Neural cell (in vitro differentiated cells): ENCODE results near the gene PRLH. TPM values are rescaled to one million over a fixed set of nuclear protein-coding genes. Genes with fewer than 3 reads are reported as not detected.

ENCODE experiments used
- H2AFZ ChIP-seq: fragments of 200-600, 300-800 bp; sonication (generic), shearing (Covaris generic); 2 replicates; pipeline ENCODE4 v1.6.0; 2014; ENCODE audit warnings: low read depth, mild to moderate bottlenecking, antibody characterized with exemption, low read length, moderate library complexity
- H3F3A ChIP-seq: fragments of 200-600 bp; shearing (Covaris generic); 2 replicates; pipeline ENCODE4 v1.6.1; 2016; ENCODE audit warnings: mild to moderate bottlenecking, moderate library complexity, mixed read lengths, antibody characterized with exemption, low read length; ENCODE audit not compliant: insufficient read depth, poor library complexity, severe bottlenecking
- H3K27ac ChIP-seq: fragments of 200-600, 300-800 bp; sonication (generic), shearing (Covaris generic); 2 replicates; pipeline ENCODE4 v1.5.1; 2014; ENCODE audit warnings: mild to moderate bottlenecking, low read length, moderate library complexity
- H3K27me3 ChIP-seq: fragments of 300-800, 200-600 bp; sonication (generic), shearing (Covaris generic); 2 replicates; pipeline ENCODE4 v1.6.0; 2014; ENCODE audit warnings: mild to moderate bottlenecking, low read depth, low read length, moderate library complexity; ENCODE audit not compliant: insufficient read depth
- H3K36me3 ChIP-seq: fragments of 300-800, 200-600 bp; sonication (generic), shearing (Covaris generic); 2 replicates; pipeline ENCODE4 v1.5.1; 2014; ENCODE audit warnings: mild to moderate bottlenecking, antibody characterized with exemption, low read length, moderate library complexity; ENCODE audit not compliant: insufficient read depth
- H3K4me2 ChIP-seq: fragments of 300-800, 200-600 bp; sonication (generic), shearing (Covaris generic); 2 replicates; pipeline ENCODE4 v1.6.0; 2014; ENCODE audit warnings: mild to moderate bottlenecking, low read length
- H3K4me3 ChIP-seq: fragments of 300-800, 200-600 bp; sonication (generic), shearing (Covaris generic); 2 replicates; pipeline ENCODE4 v1.5.1; 2014; ENCODE audit warnings: mild to moderate bottlenecking, low read length, moderate library complexity
- H3K79me2 ChIP-seq: fragments of 200-600 bp; shearing (Covaris generic); replicated peaks from 2 replicates; pipeline ENCODE4 v1.6.0; 2014; ENCODE audit warnings: mild to moderate bottlenecking, low read length, moderate library complexity; ENCODE audit not compliant: insufficient read depth
- H3K9ac ChIP-seq: fragments of 300-800, 200-600 bp; sonication (generic), shearing (Covaris generic); 2 replicates; pipeline ENCODE4 v1.6.1; 2016; ENCODE audit warnings: mild to moderate bottlenecking, low read length, mixed read lengths
- H3K9me2 ChIP-seq: fragments of 200-600 bp; shearing (Covaris generic); 2 replicates; pipeline ENCODE4 v1.6.1; 2016; ENCODE audit warnings: mild to moderate bottlenecking, low read length, mixed read lengths; ENCODE audit not compliant: insufficient read depth
- H3K9me3 ChIP-seq: fragments of 200-600, 300-800 bp; sonication (generic), shearing (Covaris generic); 2 replicates; pipeline ENCODE4 v1.6.1; 2016; ENCODE audit warnings: mild to moderate bottlenecking, mixed run types, low read length, moderate library complexity, mixed read lengths
- H4K20me1 ChIP-seq: fragments of 200-600 bp; shearing (Covaris generic); 2 replicates; pipeline ENCODE4 v1.6.1; 2016; ENCODE audit warnings: mild to moderate bottlenecking, mixed run types; ENCODE audit not compliant: insufficient read depth
- CTCF ChIP-seq: fragments of 450-650 bp; IDR thresholded peaks from 2 replicates; pipeline ENCODE4 v1.5.1; 2014; ENCODE audit warnings: antibody characterized with exemption, mild to moderate bottlenecking, moderate library complexity; ENCODE audit not compliant: poor library complexity, severe bottlenecking
- EP300 ChIP-seq: fragments of 450-650 bp; conservative IDR thresholded peaks from 2 replicates; pipeline ENCODE4 v1.6.1; 2014; ENCODE audit warnings: antibody characterized with exemption, mild to moderate bottlenecking, moderate library complexity; ENCODE audit not compliant: poor library complexity, severe bottlenecking
- EZH2 ChIP-seq: fragments of 200-600, 300-800 bp; shearing (Covaris generic), sonication (generic); IDR thresholded peaks from 2 replicates; pipeline ENCODE4 v1.6.1; 2014; ENCODE audit warnings: antibody characterized with exemption, low read length, borderline replicate concordance, mild to moderate bottlenecking; ENCODE audit not compliant: insufficient read depth, poor library complexity, severe bottlenecking
- MXI1 ChIP-seq: fragments of 450-650 bp; conservative IDR thresholded peaks from 2 replicates; pipeline ENCODE4 v1.6.1; 2014; ENCODE audit warnings: antibody characterized with exemption, mild to moderate bottlenecking; ENCODE audit not compliant: poor library complexity, severe bottlenecking
- POLR2AphosphoS5 ChIP-seq: IDR thresholded peaks from 2 replicates; pipeline ENCODE4 v1.6.1; 2012
- RAD21 ChIP-seq: fragments of 450-650 bp; conservative IDR thresholded peaks from 2 replicates; pipeline ENCODE4 v1.6.1; 2014; ENCODE audit warnings: antibody characterized with exemption, mild to moderate bottlenecking, moderate library complexity
- SMC3 ChIP-seq: fragments of 450-650 bp; conservative IDR thresholded peaks from 2 replicates; pipeline ENCODE4 v1.6.1; 2014; ENCODE audit warnings: antibody characterized with exemption, mild to moderate bottlenecking, moderate library complexity; ENCODE audit not compliant: poor library complexity
- TAF1 ChIP-seq: IDR thresholded peaks from 2 replicates; pipeline ENCODE4 v1.6.1; 2012; ENCODE audit warnings: low read depth
- polyA plus RNA-seq: library from polyadenylated mRNA; depleted of rRNA; stranded (reverse); fragments of >200 nt; gene quantifications from 2 replicates; pipeline ENCODE4 v1.2.3, GENCODE V29; 2014
- TF ChIP-seq, protein P1 (sequence below): IDR thresholded peaks from 2 replicates; pipeline ENCODE4 v1.6.1; 2012; ENCODE audit warnings: borderline replicate concordance

PRLH gene
- polyA plus RNA-seq, 1 donor from 2014 or later: not detected

GRCh38 chr2:237603718-237604362 lies 37.5 kb downstream of the PRLH start:
- H3K9ac ChIP-seq: no peak overlapping the region

DNA sequence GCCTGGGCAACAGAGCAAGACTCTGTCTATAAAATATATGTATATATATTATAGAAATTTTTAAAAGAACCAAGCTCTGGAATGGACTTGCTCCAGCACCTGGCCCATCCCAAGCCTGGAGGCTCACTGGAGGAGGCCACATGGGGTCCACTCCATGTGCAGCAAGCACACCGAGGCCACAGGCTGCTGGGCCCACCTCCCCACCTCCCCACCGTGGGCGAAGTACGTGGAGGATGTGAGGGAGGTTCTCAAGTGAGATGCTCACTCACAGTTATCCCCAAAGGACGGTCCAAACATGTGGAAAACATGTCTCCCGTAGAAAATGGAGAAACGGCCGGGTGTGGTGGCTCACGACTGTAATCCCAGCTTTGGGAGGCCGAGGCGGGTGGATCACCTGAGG lies 38.0 kb downstream of the PRLH start:
- Histone ChIP-seq H3K27me3 (no peaks in the 10 kb centered on the region), H3K27ac (no peak overlapping the region), H4K20me1 (no peaks in the 10 kb centered on the region), H3F3A (no peaks in the 10 kb centered on the region), H3K9ac (no peak overlapping the region), H2AFZ (no peak overlapping the region), H3K79me2 (no peaks in the 10 kb centered on the region), H3K9me2 (no peaks in the 10 kb centered on the region), H3K9me3 (no peaks in the 10 kb centered on the region), H3K36me3 (no peaks in the 10 kb centered on the region), H3K4me2 (no peak overlapping the region), H3K4me3 (no peak overlapping the region)
- TF ChIP-seq CTCF (no peak), SMC3 (no peak), TAF1 (no peak), EP300 (no peak), RAD21 (no peak), EZH2 (no peak), POLR2AphosphoS5 (no peak)
- TF ChIP-seq, protein P1, sequence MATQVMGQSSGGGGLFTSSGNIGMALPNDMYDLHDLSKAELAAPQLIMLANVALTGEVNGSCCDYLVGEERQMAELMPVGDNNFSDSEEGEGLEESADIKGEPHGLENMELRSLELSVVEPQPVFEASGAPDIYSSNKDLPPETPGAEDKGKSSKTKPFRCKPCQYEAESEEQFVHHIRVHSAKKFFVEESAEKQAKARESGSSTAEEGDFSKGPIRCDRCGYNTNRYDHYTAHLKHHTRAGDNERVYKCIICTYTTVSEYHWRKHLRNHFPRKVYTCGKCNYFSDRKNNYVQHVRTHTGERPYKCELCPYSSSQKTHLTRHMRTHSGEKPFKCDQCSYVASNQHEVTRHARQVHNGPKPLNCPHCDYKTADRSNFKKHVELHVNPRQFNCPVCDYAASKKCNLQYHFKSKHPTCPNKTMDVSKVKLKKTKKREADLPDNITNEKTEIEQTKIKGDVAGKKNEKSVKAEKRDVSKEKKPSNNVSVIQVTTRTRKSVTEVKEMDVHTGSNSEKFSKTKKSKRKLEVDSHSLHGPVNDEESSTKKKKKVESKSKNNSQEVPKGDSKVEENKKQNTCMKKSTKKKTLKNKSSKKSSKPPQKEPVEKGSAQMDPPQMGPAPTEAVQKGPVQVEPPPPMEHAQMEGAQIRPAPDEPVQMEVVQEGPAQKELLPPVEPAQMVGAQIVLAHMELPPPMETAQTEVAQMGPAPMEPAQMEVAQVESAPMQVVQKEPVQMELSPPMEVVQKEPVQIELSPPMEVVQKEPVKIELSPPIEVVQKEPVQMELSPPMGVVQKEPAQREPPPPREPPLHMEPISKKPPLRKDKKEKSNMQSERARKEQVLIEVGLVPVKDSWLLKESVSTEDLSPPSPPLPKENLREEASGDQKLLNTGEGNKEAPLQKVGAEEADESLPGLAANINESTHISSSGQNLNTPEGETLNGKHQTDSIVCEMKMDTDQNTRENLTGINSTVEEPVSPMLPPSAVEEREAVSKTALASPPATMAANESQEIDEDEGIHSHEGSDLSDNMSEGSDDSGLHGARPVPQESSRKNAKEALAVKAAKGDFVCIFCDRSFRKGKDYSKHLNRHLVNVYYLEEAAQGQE: no peak

More at GRCh38 chr2:237603718-237604362, 37.5 kb downstream of the PRLH start:
- Histone ChIP-seq H3K27ac (no peak overlapping the region), H3K27me3 (no peaks in the 10 kb centered on the region), H3K4me3 (no peak overlapping the region), H3K79me2 (no peaks in the 10 kb centered on the region), H3K9me2 (no peaks in the 10 kb centered on the region), H3K9me3 (no peaks in the 10 kb centered on the region), H3K36me3 (no peaks in the 10 kb centered on the region), H2AFZ (no peak overlapping the region), H4K20me1 (no peaks in the 10 kb centered on the region), H3F3A (no peaks in the 10 kb centered on the region), H3K4me2 (no peak overlapping the region)
- no peak for TF ChIP-seq EP300
- TF ChIP-seq MXI1: no peak
- TF ChIP-seq RAD21: no peak
- no peak for TF ChIP-seq SMC3
- no peak for TF ChIP-seq TAF1
- TF ChIP-seq, protein P1: no peak
- TF ChIP-seq EZH2: no peak
- no peak for TF ChIP-seq CTCF
- TF ChIP-seq POLR2AphosphoS5: no peak
